ENCODE measurements around the gene GREM2. TPM values are rescaled to one million over a fixed set of nuclear protein-coding genes. Genes with fewer than 3 reads are reported as not detected.

Gene GREM2
- total RNA-seq, 1 donor from 2014 or later, result not detected

DNA sequence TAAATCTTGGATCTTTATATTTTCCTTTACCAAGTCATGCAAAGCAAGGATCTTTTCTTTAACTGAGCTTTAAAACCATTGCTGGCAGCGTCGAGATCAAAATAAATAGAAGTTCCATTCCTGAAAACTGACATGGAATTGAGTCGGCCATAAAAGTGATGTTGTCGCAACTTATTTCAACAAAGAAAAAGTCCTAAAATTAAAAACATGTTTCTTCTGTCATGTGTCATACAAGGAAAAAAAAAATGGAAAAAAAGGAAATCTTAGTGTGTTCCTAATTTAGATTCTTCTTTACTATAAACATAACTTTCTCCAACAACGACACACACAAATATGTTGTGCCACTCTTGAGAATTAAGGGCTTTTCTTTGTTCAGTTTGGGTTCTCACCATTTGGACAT is 34.9 kb downstream of the GREM2 start:
- H3K27me3 Mint-ChIP-seq, result no peaks in the 10 kb centered on the region
- ChIA-PET CTCF (no interaction called here), POLR2A (no interaction called here)
- peaks cover 20% of the 10 kb centered on the region for H3K9me3 Mint-ChIP-seq
- no peak for DNase-seq
- TF ChIP-seq, protein P1, sequence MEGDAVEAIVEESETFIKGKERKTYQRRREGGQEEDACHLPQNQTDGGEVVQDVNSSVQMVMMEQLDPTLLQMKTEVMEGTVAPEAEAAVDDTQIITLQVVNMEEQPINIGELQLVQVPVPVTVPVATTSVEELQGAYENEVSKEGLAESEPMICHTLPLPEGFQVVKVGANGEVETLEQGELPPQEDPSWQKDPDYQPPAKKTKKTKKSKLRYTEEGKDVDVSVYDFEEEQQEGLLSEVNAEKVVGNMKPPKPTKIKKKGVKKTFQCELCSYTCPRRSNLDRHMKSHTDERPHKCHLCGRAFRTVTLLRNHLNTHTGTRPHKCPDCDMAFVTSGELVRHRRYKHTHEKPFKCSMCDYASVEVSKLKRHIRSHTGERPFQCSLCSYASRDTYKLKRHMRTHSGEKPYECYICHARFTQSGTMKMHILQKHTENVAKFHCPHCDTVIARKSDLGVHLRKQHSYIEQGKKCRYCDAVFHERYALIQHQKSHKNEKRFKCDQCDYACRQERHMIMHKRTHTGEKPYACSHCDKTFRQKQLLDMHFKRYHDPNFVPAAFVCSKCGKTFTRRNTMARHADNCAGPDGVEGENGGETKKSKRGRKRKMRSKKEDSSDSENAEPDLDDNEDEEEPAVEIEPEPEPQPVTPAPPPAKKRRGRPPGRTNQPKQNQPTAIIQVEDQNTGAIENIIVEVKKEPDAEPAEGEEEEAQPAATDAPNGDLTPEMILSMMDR (IDR thresholded peaks at IDR 0.05), result no peak
- ATAC-seq (ENCODE audit: low read depth), result no peak
- H3K27ac Mint-ChIP-seq, result no peak overlapping the region
- H3K4me1 Mint-ChIP-seq, result peaks cover 7% of the 10 kb centered on the region
- no peak overlapping the region for H3K4me3 Mint-ChIP-seq
- H3K36me3 Mint-ChIP-seq (ENCODE audit: low read depth), result no peaks in the 10 kb centered on the region
- intact Hi-C loops (cut with micrococcal nuclease), result no loop called here

DNA sequence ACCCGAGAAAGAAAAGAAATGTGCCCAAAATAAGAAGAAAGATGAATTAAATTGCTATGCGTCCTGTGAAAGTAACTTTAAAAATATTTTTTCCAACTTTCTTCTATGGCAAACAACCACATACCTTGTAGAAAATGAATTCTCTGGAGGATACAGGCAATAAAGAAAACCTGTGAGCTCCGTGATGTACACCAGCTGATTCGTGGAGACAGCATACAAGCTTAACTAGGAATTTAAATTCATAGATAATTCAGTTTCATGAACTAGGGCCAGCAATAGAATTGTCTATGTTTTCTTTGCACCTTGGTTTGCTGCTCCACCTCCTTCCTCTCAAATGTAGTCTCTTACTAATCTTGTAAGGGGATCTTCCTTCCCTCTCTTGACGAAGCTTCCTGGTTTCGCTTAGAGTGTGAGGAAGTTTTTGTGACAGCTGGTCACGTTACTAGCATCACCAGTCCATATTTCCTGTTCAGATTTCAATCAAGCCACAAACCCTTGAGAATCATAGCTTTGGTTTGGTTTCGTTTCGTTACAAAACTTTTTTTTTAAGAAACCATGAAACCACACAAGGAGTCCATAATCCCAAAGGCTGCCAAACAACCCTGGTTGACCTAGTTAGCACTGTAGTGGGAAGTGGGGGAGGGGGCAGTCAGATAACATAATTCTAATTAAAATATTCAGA is 35.8 kb downstream of the GREM2 start:
- H3K36me3 Mint-ChIP-seq (ENCODE audit: low read depth), result no peaks in the 10 kb centered on the region
- peak; percentile 25 for ATAC-seq (ENCODE audit: low read depth)
- ChIA-PET POLR2A (no interaction called here), CTCF (no interaction called here)
- H3K9me3 Mint-ChIP-seq, result peaks cover 20% of the 10 kb centered on the region
- peak overlapping the region; percentile 31 for H3K27ac Mint-ChIP-seq
- TF ChIP-seq, protein P1 (IDR thresholded peaks at IDR 0.05), result no peak
- no peak overlapping the region for H3K4me3 Mint-ChIP-seq
- DNase-seq, result no peak
- intact Hi-C loops (cut with micrococcal nuclease), result no loop called here
- no peaks in the 10 kb centered on the region for H3K27me3 Mint-ChIP-seq
- H3K4me1 Mint-ChIP-seq, result peaks cover 7% of the 10 kb centered on the region

DNA sequence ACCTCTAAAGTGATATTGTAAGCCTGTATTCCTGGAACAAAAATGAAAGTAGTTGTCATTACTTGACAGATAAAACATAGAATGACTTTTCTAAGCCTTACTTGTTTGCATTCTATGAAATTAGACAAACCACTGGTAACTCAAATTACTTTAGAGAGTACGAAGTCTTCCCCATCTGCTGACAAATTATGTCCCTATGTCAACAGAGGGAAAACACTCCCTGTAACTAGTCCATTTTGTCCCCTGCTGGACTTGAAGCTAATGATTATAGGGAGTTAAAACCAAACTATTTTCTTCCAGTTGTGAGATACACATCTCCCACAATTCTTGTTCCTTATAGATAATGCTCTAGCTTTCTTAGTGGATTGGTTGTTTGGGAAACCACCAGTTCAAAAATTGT is 39.6 kb downstream of the GREM2 start:
- no peaks in the 10 kb centered on the region for H3K36me3 Mint-ChIP-seq (ENCODE audit: low read depth)
- TF ChIP-seq, protein P1 (IDR thresholded peaks at IDR 0.05), result no peak
- no peak overlapping the region for H3K27ac Mint-ChIP-seq
- intact Hi-C loops (cut with micrococcal nuclease), result no loop called here
- H3K9me3 Mint-ChIP-seq, result peaks cover 18% of the 10 kb centered on the region
- ChIA-PET POLR2A (no interaction called here), CTCF (no interaction called here)
- no peak overlapping the region for H3K4me3 Mint-ChIP-seq
- ATAC-seq (ENCODE audit: low read depth) (no peak), DNase-seq (no peak)
- peaks cover 7% of the 10 kb centered on the region for H3K4me1 Mint-ChIP-seq
- H3K27me3 Mint-ChIP-seq, result no peaks in the 10 kb centered on the region

DNA sequence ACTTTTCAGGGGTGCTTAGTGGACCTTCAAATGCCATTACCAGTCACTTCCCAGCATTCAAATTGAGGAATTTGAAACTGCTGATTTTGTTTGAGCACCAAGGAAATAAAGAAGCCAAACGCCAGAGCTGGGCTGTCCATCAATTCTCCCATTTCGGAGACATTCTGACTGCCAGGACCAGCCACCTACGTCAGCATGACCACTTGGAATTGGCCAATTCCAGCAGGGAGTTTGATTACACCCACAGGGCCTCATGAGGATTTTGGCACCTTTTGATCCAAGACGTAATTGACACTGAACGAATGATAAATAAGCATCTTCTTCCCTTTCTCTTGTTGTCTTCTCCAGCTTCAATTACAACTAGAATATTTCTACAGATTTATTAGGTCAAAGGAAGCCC is 40.2 kb downstream of the GREM2 start:
- H3K27ac Mint-ChIP-seq, result no peak overlapping the region
- DNase-seq (no peak), ATAC-seq (ENCODE audit: low read depth) (no peak)
- H3K4me1 Mint-ChIP-seq, result peaks cover 7% of the 10 kb centered on the region
- peaks cover 13% of the 10 kb centered on the region for H3K9me3 Mint-ChIP-seq
- ChIA-PET CTCF (no interaction called here), POLR2A (no interaction called here)
- TF ChIP-seq, protein P1 (IDR thresholded peaks at IDR 0.05), result no peak
- H3K27me3 Mint-ChIP-seq, result no peaks in the 10 kb centered on the region
- H3K4me3 Mint-ChIP-seq, result no peak overlapping the region
- no peaks in the 10 kb centered on the region for H3K36me3 Mint-ChIP-seq (ENCODE audit: low read depth)
- intact Hi-C loops (cut with micrococcal nuclease), result no loop called here

DNA sequence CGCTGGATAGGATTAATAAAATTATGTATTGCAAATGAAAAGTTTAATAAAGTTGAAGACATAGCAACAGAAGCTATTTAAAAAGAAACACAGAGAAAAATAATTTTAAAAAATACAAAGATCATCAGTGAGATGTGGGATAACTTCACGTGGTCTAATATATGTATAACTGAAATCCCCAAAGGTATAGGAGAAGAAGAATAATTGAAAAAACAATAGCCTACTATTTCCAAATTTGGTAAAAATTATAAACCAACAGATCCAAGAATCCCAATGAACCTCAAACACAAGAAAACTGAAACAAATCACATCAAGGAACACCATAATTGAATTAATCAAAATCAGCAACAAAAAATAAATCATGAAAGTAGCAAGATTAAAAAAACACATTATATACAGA is 44.9 kb downstream of the GREM2 start:
- no peak for ATAC-seq (ENCODE audit: low read depth)
- H3K27ac Mint-ChIP-seq, result no peak overlapping the region
- CTCF ChIA-PET, result no interaction called here
- intact Hi-C loops (cut with micrococcal nuclease), result no loop called here
- no peaks in the 10 kb centered on the region for H3K27me3 Mint-ChIP-seq
- H3K36me3 Mint-ChIP-seq (ENCODE audit: low read depth), result no peaks in the 10 kb centered on the region
- TF ChIP-seq, protein P1 (IDR thresholded peaks at IDR 0.05), result no peak
- no peak for DNase-seq
- H3K9me3 Mint-ChIP-seq, result no peaks in the 10 kb centered on the region
- H3K4me3 Mint-ChIP-seq, result no peak overlapping the region
- no peaks in the 10 kb centered on the region for H3K4me1 Mint-ChIP-seq
- POLR2A ChIA-PET, result no interaction called here
